OCI-LY1 (cell line): Measurements from ENCODE around the gene C1orf116.
A peak's percentile ranks its signal among the peaks of the same experiment; 100 is the strongest.

Source experiments
- H2AFZ ChIP-seq: fragments of 200-600 bp; sonication (generic), shearing (Covaris generic); 2 replicates; pipeline ENCODE4 v1.6.0; 2014; ENCODE audit warnings: antibody characterized with exemption, mild to moderate bottlenecking, low read length
- H3F3A ChIP-seq: fragments of 200-600 bp; sonication (generic), shearing (Covaris generic); 2 replicates; pipeline ENCODE4 v1.6.0; 2014; ENCODE audit warnings: mild to moderate bottlenecking, antibody characterized with exemption, low read length, moderate library complexity; ENCODE audit not compliant: insufficient read depth
- H3K27ac ChIP-seq: fragments of 200-600 bp; sonication (generic); 2 replicates; pipeline ENCODE4 v1.5.1; 2014; ENCODE audit warnings: low read length, mixed run types, mild to moderate bottlenecking, low read depth; ENCODE audit not compliant: poor library complexity, severe bottlenecking
- H3K27me3 ChIP-seq: fragments of 200-600 bp; sonication (generic); 2 replicates; pipeline ENCODE4 v1.6.0; 2014; ENCODE audit warnings: antibody characterized with exemption, mild to moderate bottlenecking, low read length, moderate library complexity; ENCODE audit not compliant: insufficient read depth
- H3K36me3 ChIP-seq: fragments of 200-600 bp; sonication (generic); 2 replicates; pipeline ENCODE4 v1.6.1; 2014; ENCODE audit warnings: mild to moderate bottlenecking, antibody characterized with exemption, low read length, moderate library complexity, mixed read lengths; ENCODE audit not compliant: insufficient read depth
- H3K4me1 ChIP-seq: fragments of 200-600 bp; sonication (generic); 2 replicates; pipeline ENCODE4 v1.5.1; 2014; ENCODE audit warnings: mild to moderate bottlenecking, low read length, moderate library complexity; ENCODE audit not compliant: insufficient read depth, severe bottlenecking
- H3K4me2 ChIP-seq: fragments of 200-600 bp; sonication (generic), shearing (Covaris generic); 2 replicates; pipeline ENCODE4 v1.6.1; 2014; ENCODE audit warnings: low read length
- H3K4me3 ChIP-seq: fragments of 200-600 bp; sonication (generic); 2 replicates; pipeline ENCODE4 v1.5.1; 2014; ENCODE audit warnings: low read length, low read depth, mild to moderate bottlenecking, mixed read lengths; ENCODE audit not compliant: poor library complexity, severe bottlenecking
- H3K79me2 ChIP-seq: fragments of 200-600 bp; shearing (Covaris generic); 2 replicates; pipeline ENCODE4 v1.6.1; 2016; ENCODE audit warnings: mixed run types, low read length, mixed read lengths; ENCODE audit not compliant: insufficient read depth
- H3K9ac ChIP-seq: fragments of 200-600 bp; sonication (generic), shearing (Covaris generic); 2 replicates; pipeline ENCODE4 v1.6.1; 2014; ENCODE audit warnings: mild to moderate bottlenecking, low read length, mixed read lengths
- H3K9me2 ChIP-seq: fragments of 200-600 bp; sonication (generic), shearing (Covaris generic); 2 replicates; pipeline ENCODE4 v1.6.1; 2014; ENCODE audit warnings: low read depth, mild to moderate bottlenecking, low read length, mixed read lengths
- H3K9me3 ChIP-seq: fragments of 200-600 bp; shearing (Covaris generic); 2 replicates; pipeline ENCODE4 v1.6.1; 2014; ENCODE audit warnings: low read length, mixed read lengths
- H4K20me1 ChIP-seq: fragments of 200-600 bp; sonication (generic), shearing (Covaris generic); 2 replicates; pipeline ENCODE4 v1.6.0; 2016; ENCODE audit warnings: mild to moderate bottlenecking, low read length; ENCODE audit not compliant: insufficient read depth
- EZH2 ChIP-seq: fragments of 200-600 bp; sonication (generic), shearing (Covaris generic); IDR thresholded peaks from 2 replicates; pipeline ENCODE4 v1.8.0; 2017; ENCODE audit warnings: borderline replicate concordance, mixed run types, mild to moderate bottlenecking, antibody characterized with exemption, low read length, moderate library complexity, mixed read lengths
- TF ChIP-seq, protein P1 (sequence below): fragments of 200-600 bp; sonication (generic), shearing (Covaris generic); IDR thresholded peaks from 2 replicates; pipeline ENCODE4 v1.5.1; 2017; ENCODE audit warnings: mild to moderate bottlenecking, antibody characterized with exemption, low read length, moderate library complexity, mixed read lengths

Gene C1orf116

DNA sequence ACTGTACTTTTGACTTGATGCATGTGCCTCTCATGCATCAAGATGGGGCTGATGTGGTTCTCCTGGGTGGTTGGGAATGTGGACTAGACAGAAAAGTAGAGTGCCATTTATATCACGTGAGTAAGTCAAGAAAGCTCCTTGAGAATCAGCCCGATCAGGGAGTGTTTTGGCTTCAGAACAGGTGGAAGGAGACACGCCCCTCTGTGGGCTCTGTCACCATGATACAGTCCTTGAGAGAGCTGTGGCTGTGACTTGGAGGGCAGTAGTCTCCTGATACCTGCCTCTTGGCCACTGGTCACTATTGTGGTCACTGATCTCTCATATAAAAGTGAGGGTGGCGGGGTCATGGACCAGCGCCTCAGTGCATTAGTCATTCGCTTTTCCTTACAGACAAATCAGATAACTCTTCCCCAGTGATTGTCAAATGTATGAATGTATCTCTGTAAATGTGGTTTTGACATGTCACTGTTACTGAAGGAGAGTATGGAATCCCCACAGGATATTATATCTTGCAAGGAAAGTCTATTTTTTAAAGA is 47.2 kb upstream of the C1orf116 start:
- Histone ChIP-seq H2AFZ (no peak overlapping the region), H3F3A (no peaks in the 10 kb centered on the region), H4K20me1 (no peaks in the 10 kb centered on the region), H3K4me2 (no peak overlapping the region), H3K9me3 (no peaks in the 10 kb centered on the region), H3K27me3 (no peaks in the 10 kb centered on the region), H3K79me2 (no peaks in the 10 kb centered on the region), H3K9me2 (no peaks in the 10 kb centered on the region), H3K4me3 (no peak overlapping the region), H3K4me1 (no peaks in the 10 kb centered on the region), H3K9ac (no peak overlapping the region), H3K36me3 (no peaks in the 10 kb centered on the region), H3K27ac (no peak overlapping the region)
- TF ChIP-seq EZH2 = no peak
- TF ChIP-seq, protein P1, sequence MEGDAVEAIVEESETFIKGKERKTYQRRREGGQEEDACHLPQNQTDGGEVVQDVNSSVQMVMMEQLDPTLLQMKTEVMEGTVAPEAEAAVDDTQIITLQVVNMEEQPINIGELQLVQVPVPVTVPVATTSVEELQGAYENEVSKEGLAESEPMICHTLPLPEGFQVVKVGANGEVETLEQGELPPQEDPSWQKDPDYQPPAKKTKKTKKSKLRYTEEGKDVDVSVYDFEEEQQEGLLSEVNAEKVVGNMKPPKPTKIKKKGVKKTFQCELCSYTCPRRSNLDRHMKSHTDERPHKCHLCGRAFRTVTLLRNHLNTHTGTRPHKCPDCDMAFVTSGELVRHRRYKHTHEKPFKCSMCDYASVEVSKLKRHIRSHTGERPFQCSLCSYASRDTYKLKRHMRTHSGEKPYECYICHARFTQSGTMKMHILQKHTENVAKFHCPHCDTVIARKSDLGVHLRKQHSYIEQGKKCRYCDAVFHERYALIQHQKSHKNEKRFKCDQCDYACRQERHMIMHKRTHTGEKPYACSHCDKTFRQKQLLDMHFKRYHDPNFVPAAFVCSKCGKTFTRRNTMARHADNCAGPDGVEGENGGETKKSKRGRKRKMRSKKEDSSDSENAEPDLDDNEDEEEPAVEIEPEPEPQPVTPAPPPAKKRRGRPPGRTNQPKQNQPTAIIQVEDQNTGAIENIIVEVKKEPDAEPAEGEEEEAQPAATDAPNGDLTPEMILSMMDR = no peak

DNA sequence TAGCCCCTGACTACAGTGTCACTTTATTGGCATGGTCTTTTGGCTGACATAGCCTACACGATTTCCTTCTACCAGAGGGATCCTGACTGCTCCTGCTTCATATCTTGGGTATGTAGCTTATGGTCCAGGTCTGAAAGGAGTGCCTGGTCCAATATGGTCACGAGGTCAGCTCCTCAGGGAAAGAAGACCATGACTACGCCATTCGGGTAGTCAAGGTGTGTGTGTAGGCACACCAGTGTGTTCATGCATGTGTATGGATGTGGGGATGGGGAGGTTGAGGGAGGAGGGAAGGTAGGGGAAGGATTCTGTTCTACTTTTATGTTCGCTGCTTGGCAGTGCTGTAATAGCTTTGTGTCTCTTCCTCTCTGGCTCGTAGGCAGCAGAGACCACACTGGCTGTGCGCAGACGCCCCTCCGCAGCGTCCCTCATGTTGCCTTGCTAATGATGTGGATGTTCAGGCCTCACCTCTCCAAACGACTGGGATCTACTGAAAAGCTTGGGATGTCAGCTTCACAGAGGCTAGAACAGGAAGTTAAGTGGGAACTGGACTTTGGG is 46.1 kb upstream of the C1orf116 start:
- Histone ChIP-seq H3K4me2 (no peak overlapping the region), H3K4me3 (no peak overlapping the region)
- TF ChIP-seq, protein P1 = no peak
- no peak for TF ChIP-seq EZH2

DNA sequence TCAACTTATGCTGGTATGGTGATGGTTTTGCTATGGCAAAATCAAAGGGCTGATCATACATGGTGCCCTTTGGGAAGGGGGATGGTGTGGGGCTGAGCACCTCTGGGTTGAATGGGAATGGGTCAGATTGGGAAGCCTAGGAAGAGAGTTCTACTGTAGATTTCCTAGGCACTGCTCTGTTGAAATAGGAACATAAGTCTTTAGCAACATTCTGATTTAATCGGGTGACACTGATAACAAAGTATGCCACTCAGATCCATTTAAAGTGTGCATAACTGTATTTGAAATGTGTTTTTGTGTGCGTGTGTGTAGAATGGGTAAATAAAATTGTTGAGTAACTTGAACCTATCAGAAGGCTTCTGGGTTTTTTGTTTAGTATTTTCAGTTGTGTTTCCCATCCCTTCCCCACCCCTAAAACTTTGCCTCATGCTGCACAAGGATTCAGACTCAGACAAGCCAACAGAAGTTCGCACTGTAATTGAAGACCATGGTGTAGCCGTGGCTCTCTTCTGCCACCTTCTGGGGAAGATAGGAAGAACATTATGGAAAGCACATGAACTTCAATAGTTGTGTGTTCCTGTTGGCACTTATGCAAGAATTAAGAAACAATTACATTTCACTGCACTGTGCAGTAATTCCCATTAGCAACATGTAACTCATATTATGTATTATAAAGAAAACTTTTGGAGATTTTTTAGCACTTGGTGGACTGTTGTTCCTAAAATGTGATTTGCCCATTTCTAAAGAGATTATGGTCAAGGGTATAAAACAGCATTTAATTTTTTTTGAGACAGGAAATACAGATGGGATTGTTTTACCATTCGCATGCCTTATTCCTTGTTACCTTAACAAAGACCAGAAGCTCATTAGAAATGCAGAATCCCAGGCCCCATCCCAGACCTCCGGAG is 45.2 kb upstream of the C1orf116 start:
- no peak overlapping the region for H3K4me3 ChIP-seq
- no peaks in the 10 kb centered on the region for H3K4me1 ChIP-seq
- TF ChIP-seq, protein P1 = peak; percentile 90
- no peak for TF ChIP-seq EZH2
- no peaks in the 10 kb centered on the region for H3K27me3 ChIP-seq
- no peak overlapping the region for H3K27ac ChIP-seq
- H4K20me1 ChIP-seq = no peaks in the 10 kb centered on the region
- H3K9ac ChIP-seq = no peak overlapping the region
- no peaks in the 10 kb centered on the region for H3F3A ChIP-seq
- H3K9me2 ChIP-seq = no peaks in the 10 kb centered on the region
- H2AFZ ChIP-seq = no peak overlapping the region
- no peaks in the 10 kb centered on the region for H3K9me3 ChIP-seq
- no peaks in the 10 kb centered on the region for H3K79me2 ChIP-seq
- no peaks in the 10 kb centered on the region for H3K36me3 ChIP-seq
- no peak overlapping the region for H3K4me2 ChIP-seq

More for the DNA sequence above, 46.1 kb upstream of the C1orf116 start:
- Histone ChIP-seq H3K27me3 (no peaks in the 10 kb centered on the region), H3K9me2 (no peaks in the 10 kb centered on the region), H2AFZ (no peak overlapping the region), H3K4me1 (no peaks in the 10 kb centered on the region), H3K36me3 (no peaks in the 10 kb centered on the region), H3K9ac (no peak overlapping the region), H3K27ac (no peak overlapping the region), H4K20me1 (no peaks in the 10 kb centered on the region), H3F3A (no peaks in the 10 kb centered on the region), H3K79me2 (no peaks in the 10 kb centered on the region), H3K9me3 (no peaks in the 10 kb centered on the region)
